HG02623 (cell line): Measurements from ENCODE around the gene RPL22L1.
"Not testable (repeated sequence)": the region's sequence is repeated elsewhere in the genome, so short reads cannot be mapped to it uniquely, and the experiment has no call there.

Experiments
- ATAC-seq: cut with Tn5 transposase; IDR thresholded peaks from one replicate; pipeline ENCODE4 v1.9.1; 2021; ENCODE audit warnings: moderate library complexity; ENCODE audit not compliant: unreplicated experiment

RPL22L1 gene

GRCh38 chr3:170869645-170870593 lies at the start of gene RPL22L1:
Gene RPL22L1, minus strand, starts transcription at chr3:170870195. Its CDS starts 28 bp downstream, at chr3:170870167.
- ATAC-seq = peak; percentile 96

- no peak for ATAC-seq
Observed at GRCh38 chr3:170918715-170919114, 48.7 kb upstream of the RPL22L1 start.

GRCh38 chr3:170914690-170915089 lies 44.7 kb upstream of the RPL22L1 start:
- ATAC-seq = no peak

- no peak for ATAC-seq
Observed at GRCh38 chr3:170914212-170914611, 44.2 kb upstream of the RPL22L1 start.

DNA sequence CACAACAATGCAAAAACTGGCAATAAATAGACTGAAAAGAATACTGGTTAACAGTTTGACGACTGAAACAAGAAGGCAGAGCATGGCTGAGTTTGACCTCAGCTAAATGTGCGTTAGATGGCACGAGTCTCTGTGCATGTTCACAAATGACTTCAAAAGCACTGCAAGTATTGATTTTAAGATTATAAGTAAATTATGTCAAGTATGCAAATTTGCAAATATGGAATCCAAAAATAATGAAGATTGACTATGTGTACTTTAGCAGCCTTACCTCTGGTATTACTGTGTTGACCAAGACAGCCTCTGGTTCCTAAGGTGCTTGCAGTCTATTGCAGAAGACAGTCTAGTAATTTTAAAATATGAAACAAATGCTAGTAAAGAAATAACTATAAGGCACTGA lies 41.1 kb upstream of the RPL22L1 start:
- ATAC-seq = no peak

- no peak for ATAC-seq
Observed at GRCh38 chr3:170910542-170910941, 40.5 kb upstream of the RPL22L1 start.

- no peak for ATAC-seq
Observed at GRCh38 chr3:170909129-170909903, 39.3 kb upstream of the RPL22L1 start.

DNA sequence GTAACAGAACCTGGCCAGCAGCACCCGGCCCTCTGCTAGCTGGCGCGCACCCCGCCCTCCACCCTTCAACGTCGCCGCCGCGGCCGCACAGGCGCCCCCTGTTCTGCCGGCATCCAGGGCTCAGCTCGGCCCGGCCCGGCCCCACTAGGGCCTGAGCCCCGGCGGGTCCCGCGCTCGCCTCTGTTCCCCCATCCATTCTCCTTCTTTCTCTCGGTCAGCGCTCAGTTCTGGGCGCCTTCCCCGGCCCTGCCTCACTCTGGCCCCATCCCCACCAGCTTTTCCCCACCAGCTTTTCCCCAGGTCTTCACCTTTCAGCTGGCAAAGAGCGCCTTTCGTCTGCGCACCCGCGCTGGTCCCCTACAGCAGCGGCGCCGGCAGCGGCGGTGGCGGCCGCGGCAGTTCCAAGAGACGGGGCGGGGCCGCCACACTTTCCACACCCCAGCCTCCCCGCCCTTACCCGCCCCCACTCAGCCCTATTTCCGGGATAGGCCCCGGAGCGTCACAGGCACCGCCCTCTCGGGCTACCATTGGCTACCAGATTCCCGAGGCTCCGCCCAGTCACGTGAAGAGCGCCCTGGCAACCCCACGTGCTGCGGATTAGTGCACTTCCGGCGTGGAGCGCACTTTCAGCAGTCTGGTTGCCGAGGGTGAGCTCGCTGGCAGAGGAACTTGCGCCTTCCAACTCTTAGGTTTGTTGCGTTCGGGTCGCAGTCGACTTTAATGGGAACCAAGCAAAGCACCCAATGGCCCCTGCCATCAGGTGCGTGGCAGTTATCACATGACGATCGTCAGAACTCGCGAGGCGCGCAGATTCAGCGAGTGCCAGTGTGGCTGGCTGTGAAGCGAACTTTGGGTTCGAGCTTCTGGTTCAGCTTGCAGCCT lies 38.5 kb upstream of the RPL22L1 start, which contains the start of gene EIF5A2:
Gene EIF5A2, minus strand, starts transcription at position 403 of the 882 bp plus-strand sequence. CDS start 831 bp downstream, outside the sequence.
- peak; percentile 79 for ATAC-seq

GRCh38 chr3:170907637-170908234 lies 37.7 kb upstream of the RPL22L1 start:
- ATAC-seq = no peak

DNA sequence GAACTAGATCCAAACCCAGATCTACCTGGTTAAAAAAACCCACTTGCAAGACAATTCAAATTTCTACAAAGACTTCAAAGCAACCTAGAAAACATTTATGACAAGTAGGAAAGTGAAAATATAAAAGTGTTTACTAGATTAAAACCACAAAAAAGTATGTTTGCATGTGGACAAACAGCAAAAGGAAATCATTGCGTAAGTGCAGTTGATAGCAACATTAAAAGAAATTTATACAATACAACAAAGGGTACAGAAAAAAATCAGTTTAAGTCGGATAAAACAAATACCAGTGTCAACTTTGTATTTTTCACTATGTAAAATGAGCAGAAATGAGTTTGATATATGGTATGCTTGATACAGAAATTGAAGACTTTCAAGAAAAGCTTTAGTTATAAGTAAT lies 35.9 kb upstream of the RPL22L1 start:
- no peak for ATAC-seq

DNA sequence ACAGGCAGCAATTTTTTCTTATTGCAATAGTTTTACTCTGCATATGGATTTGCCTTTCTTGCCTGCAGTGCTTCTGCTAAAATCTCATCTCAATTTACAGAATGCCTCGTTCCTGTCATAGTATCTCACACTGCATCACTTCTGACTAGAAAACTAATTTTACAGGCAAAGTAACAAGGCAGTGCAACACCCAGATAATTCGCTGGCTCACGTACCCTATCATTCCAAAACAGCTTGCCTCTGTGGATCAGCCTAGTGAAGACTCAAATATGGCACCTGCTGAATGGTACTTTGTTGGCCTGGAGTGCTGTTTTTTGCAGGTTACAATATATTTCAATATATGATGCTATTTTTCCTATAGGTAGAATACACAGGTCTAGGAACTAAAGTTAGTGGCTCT lies 33.1 kb upstream of the RPL22L1 start:
- no peak for ATAC-seq

- no peak for ATAC-seq
Observed at GRCh38 chr3:170899455-170899854, 29.5 kb upstream of the RPL22L1 start.

DNA sequence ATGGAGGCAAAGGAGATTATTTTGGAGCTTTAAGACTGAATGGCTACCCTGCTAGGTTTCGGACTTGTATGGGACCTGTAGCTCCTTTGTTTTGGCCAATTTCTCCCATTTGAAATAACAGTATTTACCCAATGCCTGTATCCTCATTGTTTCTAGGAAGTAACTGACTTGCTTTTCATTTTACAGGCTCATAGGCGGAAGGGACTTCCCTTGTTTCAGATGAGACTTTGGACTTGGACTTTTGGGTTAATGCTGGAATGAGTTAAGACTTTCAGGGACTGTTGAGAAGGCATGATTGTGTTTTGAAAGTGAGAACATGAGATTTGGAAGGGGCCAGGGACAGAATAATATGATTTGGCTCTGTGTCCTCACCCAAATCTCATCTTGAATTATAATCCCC lies 28.0 kb upstream of the RPL22L1 start:
- no peak for ATAC-seq

GRCh38 chr3:170897199-170897598 lies 27.2 kb upstream of the RPL22L1 start:
- ATAC-seq = not testable (repeated sequence)

GRCh38 chr3:170896781-170897180 lies 26.8 kb upstream of the RPL22L1 start:
- ATAC-seq = no peak

- ATAC-seq = not testable (repeated sequence)
Observed at GRCh38 chr3:170896333-170896732, 26.3 kb upstream of the RPL22L1 start.

DNA sequence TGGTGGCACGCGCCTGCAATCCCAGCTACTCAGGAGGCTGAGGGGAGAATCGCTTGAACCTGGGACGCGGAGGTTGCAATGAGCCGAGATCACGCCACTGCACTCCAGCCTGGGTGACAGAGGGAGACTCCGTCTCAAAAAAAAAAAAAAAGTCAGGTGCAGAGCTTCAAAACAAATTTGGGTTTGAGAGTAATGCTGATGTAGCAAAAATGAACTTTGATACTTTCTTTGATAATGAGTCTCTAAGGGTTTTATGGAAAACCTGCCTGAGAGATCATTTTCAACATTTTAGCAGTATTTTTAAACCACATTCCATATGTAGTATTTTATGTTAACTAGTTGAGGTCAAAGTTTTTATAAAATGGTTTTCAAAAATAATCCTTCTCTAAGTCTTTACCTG lies 23.9 kb upstream of the RPL22L1 start:
- no peak for ATAC-seq

DNA sequence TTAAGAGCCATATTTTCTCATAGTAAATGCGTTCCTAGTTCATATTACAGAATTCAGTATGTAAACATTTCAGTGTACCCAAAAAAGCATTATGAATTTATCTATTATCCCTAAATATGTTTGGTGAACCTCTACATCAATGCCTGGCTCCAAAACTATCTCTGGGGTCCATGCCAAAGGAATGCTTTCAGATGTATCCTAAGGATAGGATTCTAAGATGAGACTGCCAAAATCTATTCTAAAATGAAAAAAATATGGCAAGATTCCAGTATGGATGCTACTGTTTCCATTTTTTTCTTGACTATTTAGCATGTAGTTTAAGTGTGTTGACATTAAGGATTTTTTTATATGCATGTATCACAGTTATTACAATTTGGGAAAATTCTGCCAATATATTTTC lies 19.6 kb upstream of the RPL22L1 start:
- ATAC-seq = no peak

- ATAC-seq = no peak
Observed at GRCh38 chr3:170889132-170889531, 19.1 kb upstream of the RPL22L1 start.
